Prostate gland (tissue), 2 donors: Measurements from ENCODE around the gene HES1. TPM values are rescaled to one million over a fixed set of nuclear protein-coding genes. Genes with fewer than 3 reads are reported as not detected.

Source experiments
- DNase-seq: peaks from one replicate; pipeline ENCODE4 v3.0.0-alpha.2; 2019; ENCODE audit warnings: low spot score
- H3K27ac ChIP-seq, 2 donors: fragments of 200-600 bp; sonication (generic); 2 replicates each; pipeline ENCODE4 v1.5.1; 2017 to 2019
- H3K27me3 ChIP-seq: fragments of 200-600 bp; sonication (generic); replicated peaks from 2 replicates; pipeline ENCODE4 v1.5.1; 2019; ENCODE audit not compliant: insufficient read depth
- H3K36me3 ChIP-seq, 2 donors: fragments of 200-600 bp; sonication (generic); 1 replicate in 1 of 2; 2 replicates in 1 of 2; pipeline versions ENCODE4 v1.5.1 to v1.8.1; 2017 to 2019
- H3K4me1 ChIP-seq: fragments of 200-600 bp; sonication (generic); replicated peaks from 2 replicates; pipeline ENCODE4 v1.5.1; 2019
- H3K4me3 ChIP-seq, 2 donors: fragments of 200-600 bp; sonication (generic); 2 replicates each; pipeline ENCODE4 v1.5.1; 2017 to 2019
- H3K9me3 ChIP-seq: fragments of 200-600 bp; sonication (generic); 2 replicates; pipeline ENCODE4 v1.5.1; 2017
- CTCF ChIP-seq, 4 experiments: fragments of 200-600 bp in 2 of 4; fragments of 450-650 bp in 2 of 4; sonication (generic) in 2 of 4; IDR thresholded peaks; 1 replicate in 3 of 4; 2 replicates in 1 of 4; pipeline ENCODE4 v1.5.1; 2016 to 2019; ENCODE audit warnings: antibody characterized with exemption in 4 of 4, mild to moderate bottlenecking in 2 of 4, moderate library complexity in 2 of 4
- POLR2A ChIP-seq: fragments of 450-650 bp; IDR thresholded peaks from one replicate; pipeline ENCODE4 v1.6.1; 2016; ENCODE audit warnings: antibody characterized with exemption, mild to moderate bottlenecking
- POLR2AphosphoS5 ChIP-seq: sonication (generic); formaldehyde crosslinking; IDR thresholded peaks from one replicate; pipeline ENCODE4 v1.6.1; 2017; ENCODE audit warnings: antibody characterized with exemption
- WGBS: methylation state at CpG from one replicate; pipeline ENCODE4 v1.1.5; 2018; 5-methylcytosine and 5-hydroxymethylcytosine counted together
- intact Hi-C: fragments of 100-400 bp; cut with DNase I; formaldehyde crosslinking; loops from one replicate; pipeline ENCODE4 v1.14.2; 2022
- total RNA-seq, 2 donors: library from RNA; depleted of rRNA; stranded (reverse); fragments of >200 nt; gene quantifications; one replicate each; pipeline ENCODE4 v1.1.0, GENCODE V29; 2016

The HES1 gene
- total RNA-seq, 2 donors from 2014 or later, result 92.4 to 174 TPM

- intact Hi-C loops, result no loop called here
- Histone ChIP-seq H3K27me3 (no peaks in the 10 kb centered on the region), H3K36me3 (no peaks in the 10 kb centered on the region), H3K4me1 (no peaks in the 10 kb centered on the region), H3K9me3 (no peaks in the 10 kb centered on the region), H3K4me3 (no peak overlapping the region), H3K27ac (peak overlapping the region; percentile 26 to 30)
- peak; percentile 72 for DNase-seq
- TF ChIP-seq POLR2AphosphoS5, result peak; percentile 83
- TF ChIP-seq POLR2A, result no peak
- 29% methylated on average over 9 of the region's 9 CpGs for WGBS
Measured at GRCh38 chr3:194112120-194113106, 23.5 kb upstream of the HES1 start.

- Histone ChIP-seq H3K27ac (no peak overlapping the region), H3K27me3 (no peaks in the 10 kb centered on the region), H3K4me1 (no peaks in the 10 kb centered on the region), H3K4me3 (no peak overlapping the region), H3K9me3 (no peaks in the 10 kb centered on the region), H3K36me3 (no peaks in the 10 kb centered on the region)
- intact Hi-C loops, result no loop called here
- TF ChIP-seq CTCF (IDR thresholded peaks at IDR 0.05) (no peak), POLR2AphosphoS5 (no peak), POLR2A (no peak)
- no peak for DNase-seq
- 97% methylated on average over 7 of the region's 7 CpGs for WGBS
Measured at GRCh38 chr3:194114123-194114522, 21.8 kb upstream of the HES1 start.

- Histone ChIP-seq H3K9me3 (no peaks in the 10 kb centered on the region), H3K27ac (no peak overlapping the region), H3K4me3 (no peak overlapping the region), H3K27me3 (no peaks in the 10 kb centered on the region), H3K4me1 (no peaks in the 10 kb centered on the region), H3K36me3 (no peaks in the 10 kb centered on the region)
- TF ChIP-seq POLR2AphosphoS5, result no peak
- TF ChIP-seq POLR2A, result no peak
- no peak for TF ChIP-seq CTCF (IDR thresholded peaks at IDR 0.05)
- 54% methylated on average over 12 of the region's 12 CpGs for whole genome bisulfite sequencing
- intact Hi-C loops, result no loop called here
- no peak for DNase-seq
Measured at GRCh38 chr3:194117104-194117845, 18.7 kb upstream of the HES1 start.

- no peaks in the 10 kb centered on the region for H3K27me3 ChIP-seq
- no peak overlapping the region for H3K27ac ChIP-seq
- no peaks in the 10 kb centered on the region for H3K36me3 ChIP-seq
- intact Hi-C loops, result no loop called here
- TF ChIP-seq CTCF (IDR thresholded peaks at IDR 0.05), result no peak
- TF ChIP-seq POLR2A, result no peak
- no peak for TF ChIP-seq POLR2AphosphoS5
- 96% methylated on average over 7 of the region's 7 CpGs for WGBS
- no peak overlapping the region for H3K4me3 ChIP-seq
- H3K9me3 ChIP-seq, result no peaks in the 10 kb centered on the region
- no peak for DNase-seq
- H3K4me1 ChIP-seq, result no peaks in the 10 kb centered on the region
Measured at GRCh38 chr3:194118920-194119319, 17.0 kb upstream of the HES1 start.

- H3K27ac ChIP-seq, result no peak overlapping the region
- intact Hi-C loops, result no loop called here
- DNase-seq, result no peak
Measured at GRCh38 chr3:194119831-194120590, 15.9 kb upstream of the HES1 start.

More at GRCh38 chr3:194119831-194120590, 15.9 kb upstream of the HES1 start:
- no peak for TF ChIP-seq POLR2A
- WGBS, result 63% methylated on average over 6 of the region's 6 CpGs
- H3K4me1 ChIP-seq, result no peaks in the 10 kb centered on the region
- no peaks in the 10 kb centered on the region for H3K9me3 ChIP-seq
- no peaks in the 10 kb centered on the region for H3K36me3 ChIP-seq
- no peaks in the 10 kb centered on the region for H3K27me3 ChIP-seq
- no peak overlapping the region for H3K4me3 ChIP-seq
